Mononuclear cell (primary cell): ENCODE measurements around the gene MDM1. TPM values are rescaled to one million over a fixed set of nuclear protein-coding genes. Genes with fewer than 3 reads are reported as not detected.

Experiments
- H3K27me3 ChIP-seq: 2 replicates; pipeline ENCODE4 v1.6.0; 2011; ENCODE audit warnings: low read length, control low read depth; ENCODE audit not compliant: insufficient read depth
- H3K4me1 ChIP-seq: 2 replicates; pipeline ENCODE4 v1.5.1; 2011; ENCODE audit warnings: mild to moderate bottlenecking, low read length, control low read depth; ENCODE audit not compliant: insufficient read depth
- H3K4me3 ChIP-seq: 2 replicates; pipeline ENCODE4 v1.5.1; 2011; ENCODE audit warnings: mild to moderate bottlenecking, low read length, moderate library complexity
- H3K9me3 ChIP-seq: 2 replicates; pipeline ENCODE4 v1.5.1; 2011; ENCODE audit warnings: low read depth, mild to moderate bottlenecking, control low read depth, low read length
- total RNA-seq: library from RNA; depleted of rRNA; stranded (reverse); fragments of >200 nt; gene quantifications from one replicate; pipeline ENCODE4 v1.2.3, GENCODE V29; 2012

MDM1 gene
- total RNA-seq, result 17.2 TPM

GRCh38 chr12:68331869-68332727 is at the start of gene MDM1:
MDM1 (minus strand) TSS chr12:68332362; CDS start chr12:68332245, 117 bp downstream.
- Histone ChIP-seq H3K9me3 (no peaks in the 10 kb centered on the region), H3K4me1 (peaks cover 35% of the 10 kb centered on the region), H3K4me3 (peak within 1 kb of the TSS; percentile 73), H3K27me3 (no peaks in the 10 kb centered on the region)

GRCh38 chr12:68381476-68382219 is 49.5 kb upstream of the MDM1 start:
- no peak overlapping the region for H3K4me3 ChIP-seq
- H3K9me3 ChIP-seq, result no peaks in the 10 kb centered on the region
- no peaks in the 10 kb centered on the region for H3K27me3 ChIP-seq
- H3K4me1 ChIP-seq, result peaks cover 63% of the 10 kb centered on the region

GRCh38 chr12:68378872-68379606 is 46.9 kb upstream of the MDM1 start:
- Histone ChIP-seq H3K4me1 (peaks cover 69% of the 10 kb centered on the region), H3K9me3 (no peaks in the 10 kb centered on the region), H3K27me3 (no peaks in the 10 kb centered on the region), H3K4me3 (no peak overlapping the region)

- H3K4me3 ChIP-seq, result no peak overlapping the region
- peaks cover 70% of the 10 kb centered on the region for H3K4me1 ChIP-seq
- no peaks in the 10 kb centered on the region for H3K27me3 ChIP-seq
- H3K9me3 ChIP-seq, result no peaks in the 10 kb centered on the region
These were observed 45.7 kb upstream of the MDM1 start for GRCh38 chr12:68377881-68378280.

GRCh38 chr12:68376901-68377300 is 44.7 kb upstream of the MDM1 start:
- Histone ChIP-seq H3K4me1 (peaks cover 71% of the 10 kb centered on the region), H3K4me3 (no peak overlapping the region), H3K27me3 (no peaks in the 10 kb centered on the region)

GRCh38 chr12:68375756-68376695 is 43.9 kb upstream of the MDM1 start:
- no peaks in the 10 kb centered on the region for H3K9me3 ChIP-seq
- H3K4me3 ChIP-seq, result no peak overlapping the region
- no peaks in the 10 kb centered on the region for H3K27me3 ChIP-seq
- peaks cover 67% of the 10 kb centered on the region for H3K4me1 ChIP-seq

More at GRCh38 chr12:68376901-68377300, 44.7 kb upstream of the MDM1 start:
- no peaks in the 10 kb centered on the region for H3K9me3 ChIP-seq

- Histone ChIP-seq H3K4me3 (no peak overlapping the region), H3K9me3 (no peaks in the 10 kb centered on the region), H3K4me1 (peaks cover 68% of the 10 kb centered on the region), H3K27me3 (no peaks in the 10 kb centered on the region)
These were observed 42.3 kb upstream of the MDM1 start for GRCh38 chr12:68374307-68374982.

- Histone ChIP-seq H3K9me3 (no peaks in the 10 kb centered on the region), H3K4me3 (no peak overlapping the region), H3K27me3 (no peaks in the 10 kb centered on the region), H3K4me1 (peaks cover 84% of the 10 kb centered on the region)
These were observed 38.5 kb upstream of the MDM1 start for GRCh38 chr12:68370667-68371066.

- no peaks in the 10 kb centered on the region for H3K9me3 ChIP-seq
- H3K27me3 ChIP-seq, result no peaks in the 10 kb centered on the region
- no peak overlapping the region for H3K4me3 ChIP-seq
- H3K4me1 ChIP-seq, result peaks cover 87% of the 10 kb centered on the region
These were observed 37.9 kb upstream of the MDM1 start for GRCh38 chr12:68370006-68370590.

GRCh38 chr12:68368327-68368726 is 36.2 kb upstream of the MDM1 start:
- H3K9me3 ChIP-seq, result no peaks in the 10 kb centered on the region
- no peaks in the 10 kb centered on the region for H3K27me3 ChIP-seq
- H3K4me3 ChIP-seq, result no peak overlapping the region
- H3K4me1 ChIP-seq, result peaks cover 87% of the 10 kb centered on the region

- no peak overlapping the region for H3K4me3 ChIP-seq
- H3K4me1 ChIP-seq, result peaks cover 87% of the 10 kb centered on the region
- H3K27me3 ChIP-seq, result no peaks in the 10 kb centered on the region
- no peaks in the 10 kb centered on the region for H3K9me3 ChIP-seq
These were observed 35.7 kb upstream of the MDM1 start for GRCh38 chr12:68367903-68368302.

GRCh38 chr12:68367116-68367515 is 35.0 kb upstream of the MDM1 start:
- Histone ChIP-seq H3K27me3 (no peaks in the 10 kb centered on the region), H3K4me1 (peaks cover 90% of the 10 kb centered on the region), H3K9me3 (no peaks in the 10 kb centered on the region), H3K4me3 (no peak overlapping the region)

GRCh38 chr12:68364893-68365725 is 32.9 kb upstream of the MDM1 start:
- Histone ChIP-seq H3K4me3 (peak overlapping the region; percentile 3), H3K4me1 (peaks cover 89% of the 10 kb centered on the region), H3K27me3 (no peaks in the 10 kb centered on the region), H3K9me3 (no peaks in the 10 kb centered on the region)
